ENCODE results near the gene MCM8. TPM values are rescaled to one million over a fixed set of nuclear protein-coding genes. Genes with fewer than 3 reads are reported as not detected.

The MCM8 gene
- total RNA-seq, 6 donors from 2014 or later = 2.9 to 7.5 (median 3.9) TPM

DNA sequence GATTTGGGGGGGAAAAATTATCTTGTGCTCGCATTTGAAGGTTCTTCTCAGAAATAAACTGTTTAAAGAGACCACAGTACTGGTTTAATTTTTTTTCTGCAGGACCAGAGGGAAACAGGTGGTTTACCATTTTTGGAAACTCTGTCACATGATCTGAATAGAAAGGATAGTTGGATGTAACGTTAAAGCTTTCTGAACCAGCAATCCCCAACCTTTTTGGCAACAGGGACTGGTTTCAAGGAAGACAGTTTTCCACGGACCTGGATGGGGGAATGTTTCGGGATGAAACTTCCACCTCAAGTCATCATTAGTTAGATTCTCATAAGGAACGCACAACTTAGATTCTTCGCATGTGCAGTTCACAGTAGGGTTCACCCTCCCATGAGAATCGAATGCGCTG, 50.4 kb downstream of the MCM8 start:
- H3K36me3 ChIP-seq = no peaks in the 10 kb centered on the region
- 79 to 85% methylated on average over 8 of the region's 8 CpGs for WGBS, 2 donors
- H3K9me3 ChIP-seq = no peaks in the 10 kb centered on the region
- no peak for ATAC-seq (ENCODE audit: low FRiP score in 2 of 2)
- DNase-seq = no peak
- no peak overlapping the region for H3K27ac ChIP-seq
- peaks cover 0 to 4% (median 1%) of the 10 kb centered on the region in 4 donors for H3K4me1 ChIP-seq
- no peaks in the 10 kb centered on the region for H3K27me3 ChIP-seq
- H3K4me3 ChIP-seq = no peak overlapping the region
- TF ChIP-seq EP300 (IDR thresholded peaks at IDR 0.05) (no peak), POLR2AphosphoS5 (IDR thresholded peaks at IDR 0.05) (no peak), POLR2A (IDR thresholded peaks at IDR 0.05) (no peak)
- TF ChIP-seq, protein P1, sequence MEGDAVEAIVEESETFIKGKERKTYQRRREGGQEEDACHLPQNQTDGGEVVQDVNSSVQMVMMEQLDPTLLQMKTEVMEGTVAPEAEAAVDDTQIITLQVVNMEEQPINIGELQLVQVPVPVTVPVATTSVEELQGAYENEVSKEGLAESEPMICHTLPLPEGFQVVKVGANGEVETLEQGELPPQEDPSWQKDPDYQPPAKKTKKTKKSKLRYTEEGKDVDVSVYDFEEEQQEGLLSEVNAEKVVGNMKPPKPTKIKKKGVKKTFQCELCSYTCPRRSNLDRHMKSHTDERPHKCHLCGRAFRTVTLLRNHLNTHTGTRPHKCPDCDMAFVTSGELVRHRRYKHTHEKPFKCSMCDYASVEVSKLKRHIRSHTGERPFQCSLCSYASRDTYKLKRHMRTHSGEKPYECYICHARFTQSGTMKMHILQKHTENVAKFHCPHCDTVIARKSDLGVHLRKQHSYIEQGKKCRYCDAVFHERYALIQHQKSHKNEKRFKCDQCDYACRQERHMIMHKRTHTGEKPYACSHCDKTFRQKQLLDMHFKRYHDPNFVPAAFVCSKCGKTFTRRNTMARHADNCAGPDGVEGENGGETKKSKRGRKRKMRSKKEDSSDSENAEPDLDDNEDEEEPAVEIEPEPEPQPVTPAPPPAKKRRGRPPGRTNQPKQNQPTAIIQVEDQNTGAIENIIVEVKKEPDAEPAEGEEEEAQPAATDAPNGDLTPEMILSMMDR (IDR thresholded peaks at IDR 0.05) = no peak

- DNase-seq (no peak), ATAC-seq (ENCODE audit: low FRiP score in 2 of 2) (no peak)
- TF ChIP-seq POLR2A (IDR thresholded peaks at IDR 0.05) (no peak), EP300 (IDR thresholded peaks at IDR 0.05) (no peak), POLR2AphosphoS5 (IDR thresholded peaks at IDR 0.05) (no peak)
- TF ChIP-seq, protein P1 (IDR thresholded peaks at IDR 0.05) = no peak
- WGBS, 2 donors = 1% methylated on average over 10 of the region's 10 CpGs
- peaks cover 5 to 20% (median 12%) of the 10 kb centered on the region in 4 donors for H3K36me3 ChIP-seq
- H3K9me3 ChIP-seq = no peaks in the 10 kb centered on the region
- H3K4me1 ChIP-seq = peaks cover 21 to 37% (median 28%) of the 10 kb centered on the region in 4 donors
- peak overlapping the region; percentile 86 to 96 (median 88) for H3K27ac ChIP-seq
- H3K4me3 ChIP-seq = peak overlapping the region; percentile 80 to 99 (median 95)
- H3K27me3 ChIP-seq = no peaks in the 10 kb centered on the region
These were observed 56.1 kb downstream of the MCM8 start for GRCh38 chr20:6006603-6006949.

- TF ChIP-seq, protein P1 (IDR thresholded peaks at IDR 0.05) = no peak
- TF ChIP-seq POLR2AphosphoS5 (IDR thresholded peaks at IDR 0.05) (no peak), EP300 (IDR thresholded peaks at IDR 0.05) (no peak), POLR2A (IDR thresholded peaks at IDR 0.05) (no peak)
- peak overlapping the region; percentile 80 to 99 (median 95) for H3K4me3 ChIP-seq
These were observed 56.7 kb downstream of the MCM8 start for GRCh38 chr20:6007094-6007528.

GRCh38 chr20:6007529-6008103, 57.2 kb downstream of the MCM8 start:
- DNase-seq = no peak
- no peaks in the 10 kb centered on the region for H3K27me3 ChIP-seq
- WGBS, 2 donors = 35 to 42% methylated on average over 3 of the region's 3 CpGs

More at GRCh38 chr20:6007094-6007528, 56.7 kb downstream of the MCM8 start:
- peak overlapping the region in 3 of 4 donors; percentile 28 to 96 (median 90) for H3K27ac ChIP-seq
- H3K9me3 ChIP-seq = no peaks in the 10 kb centered on the region
- DNase-seq (peak in 1 of 2 donors; percentile 24), ATAC-seq (ENCODE audit: low FRiP score in 2 of 2) (no peak)
- WGBS, 2 donors = 13 to 15% methylated on average over 4 of the region's 4 CpGs
- no peaks in the 10 kb centered on the region for H3K27me3 ChIP-seq
- H3K36me3 ChIP-seq = peaks cover 5 to 26% (median 16%) of the 10 kb centered on the region in 4 donors
- H3K4me1 ChIP-seq = peaks cover 21 to 37% (median 28%) of the 10 kb centered on the region in 4 donors

More at GRCh38 chr20:6007529-6008103, 57.2 kb downstream of the MCM8 start:
- TF ChIP-seq, protein P1 (IDR thresholded peaks at IDR 0.05) = no peak
- no peak for TF ChIP-seq EP300 (IDR thresholded peaks at IDR 0.05)
- TF ChIP-seq POLR2A (IDR thresholded peaks at IDR 0.05) = no peak
- TF ChIP-seq POLR2AphosphoS5 (IDR thresholded peaks at IDR 0.05) = no peak
- peaks cover 5 to 31% (median 21%) of the 10 kb centered on the region in 4 donors for H3K36me3 ChIP-seq
- H3K4me3 ChIP-seq = peak overlapping the region in 3 of 4 donors; percentile 94 to 99 (median 96)
- no peaks in the 10 kb centered on the region for H3K9me3 ChIP-seq
- ATAC-seq (ENCODE audit: low FRiP score in 2 of 2) = no peak
- H3K27ac ChIP-seq = peak overlapping the region in 3 of 4 donors; percentile 28 to 96 (median 55)
- peaks cover 21 to 37% (median 28%) of the 10 kb centered on the region in 4 donors for H3K4me1 ChIP-seq

All from upper lobe of left lung (tissue), 6 donors.